Muscle layer of colon (tissue), 2 donors: Measurements from ENCODE around the gene CNTN5.

Experiments used
- H3K27ac ChIP-seq: one replicate; pipeline ENCODE4 v1.7.0; 2013; ENCODE audit warnings: low read depth, mild to moderate bottlenecking, low read length, moderate library complexity
- H3K27me3 ChIP-seq, 2 donors: one replicate each; pipeline ENCODE4 v1.7.0; 2013; ENCODE audit warnings: low read length in 2 of 2, mild to moderate bottlenecking in 2 of 2; ENCODE audit not compliant: insufficient read depth in 2 of 2, control insufficient read depth in 1 of 2
- H3K36me3 ChIP-seq: one replicate; pipeline ENCODE4 v1.7.0; 2013; ENCODE audit warnings: mild to moderate bottlenecking, low read length; ENCODE audit not compliant: insufficient read depth
- H3K4me1 ChIP-seq: one replicate; pipeline ENCODE4 v1.7.0; 2013; ENCODE audit warnings: mild to moderate bottlenecking, low read length; ENCODE audit not compliant: insufficient read depth
- H3K4me3 ChIP-seq, 2 donors: one replicate each; pipeline ENCODE4 v1.7.0; 2013; ENCODE audit warnings: low read length in 2 of 2, low read depth in 1 of 2, mild to moderate bottlenecking in 1 of 2, moderate library complexity in 1 of 2
- H3K9ac ChIP-seq: one replicate; pipeline ENCODE4 v1.7.0; 2013; ENCODE audit warnings: low read length
- H3K9me3 ChIP-seq: one replicate; pipeline ENCODE4 v1.7.0; 2013; ENCODE audit warnings: mild to moderate bottlenecking, low read length
- donor health status: abdominal sarcoma.
- donor health status: Adenocarcinoma of cecum.

CNTN5 gene

GRCh38 chr11:100182927-100183326, 1162.2 kb downstream of the CNTN5 start:
- H3K9ac ChIP-seq = no peak overlapping the region
- H3K9me3 ChIP-seq = no peaks in the 10 kb centered on the region
- H3K4me1 ChIP-seq = no peaks in the 10 kb centered on the region
- no peaks in the 10 kb centered on the region for H3K36me3 ChIP-seq
- no peak overlapping the region for H3K27ac ChIP-seq
- no peaks in the 10 kb centered on the region for H3K27me3 ChIP-seq
- no peak overlapping the region for H3K4me3 ChIP-seq

GRCh38 chr11:100185588-100185987, 1164.8 kb downstream of the CNTN5 start:
- Histone ChIP-seq H3K9me3 (no peaks in the 10 kb centered on the region), H3K27ac (no peak overlapping the region), H3K9ac (no peak overlapping the region), H3K4me1 (no peaks in the 10 kb centered on the region), H3K36me3 (no peaks in the 10 kb centered on the region), H3K4me3 (no peak overlapping the region), H3K27me3 (no peaks in the 10 kb centered on the region)

GRCh38 chr11:100188137-100188783, 1167.5 kb downstream of the CNTN5 start:
- Histone ChIP-seq H3K4me1 (no peaks in the 10 kb centered on the region), H3K9ac (no peak overlapping the region), H3K9me3 (no peaks in the 10 kb centered on the region), H3K27me3 (no peaks in the 10 kb centered on the region), H3K4me3 (no peak overlapping the region), H3K27ac (no peak overlapping the region), H3K36me3 (no peaks in the 10 kb centered on the region)

- Histone ChIP-seq H3K9me3 (no peaks in the 10 kb centered on the region), H3K9ac (no peak overlapping the region), H3K27me3 (no peaks in the 10 kb centered on the region)
Observed at GRCh38 chr11:100190395-100190794, 1169.6 kb downstream of the CNTN5 start.

GRCh38 chr11:100192181-100192580, 1171.4 kb downstream of the CNTN5 start:
- Histone ChIP-seq H3K36me3 (no peaks in the 10 kb centered on the region), H3K4me1 (no peaks in the 10 kb centered on the region), H3K9me3 (no peaks in the 10 kb centered on the region), H3K4me3 (no peak overlapping the region), H3K27me3 (no peaks in the 10 kb centered on the region), H3K27ac (no peak overlapping the region), H3K9ac (no peak overlapping the region)

More at GRCh38 chr11:100190395-100190794, 1169.6 kb downstream of the CNTN5 start:
- Histone ChIP-seq H3K36me3 (no peaks in the 10 kb centered on the region), H3K27ac (no peak overlapping the region), H3K4me1 (no peaks in the 10 kb centered on the region), H3K4me3 (no peak overlapping the region)

- no peaks in the 10 kb centered on the region for H3K9me3 ChIP-seq
- no peak overlapping the region for H3K27ac ChIP-seq
- no peaks in the 10 kb centered on the region for H3K4me1 ChIP-seq
- no peaks in the 10 kb centered on the region for H3K36me3 ChIP-seq
- H3K4me3 ChIP-seq = no peak overlapping the region
- H3K27me3 ChIP-seq = no peaks in the 10 kb centered on the region
- no peak overlapping the region for H3K9ac ChIP-seq
Observed at GRCh38 chr11:100203789-100204188, 1183.0 kb downstream of the CNTN5 start.

GRCh38 chr11:100205926-100206325, 1185.2 kb downstream of the CNTN5 start:
- Histone ChIP-seq H3K4me1 (no peaks in the 10 kb centered on the region), H3K4me3 (no peak overlapping the region), H3K36me3 (no peaks in the 10 kb centered on the region), H3K27ac (no peak overlapping the region), H3K9me3 (no peaks in the 10 kb centered on the region), H3K27me3 (no peaks in the 10 kb centered on the region), H3K9ac (no peak overlapping the region)

GRCh38 chr11:100208207-100208606, 1187.5 kb downstream of the CNTN5 start:
- Histone ChIP-seq H3K27ac (no peak overlapping the region), H3K9me3 (no peaks in the 10 kb centered on the region), H3K27me3 (no peaks in the 10 kb centered on the region), H3K4me3 (no peak overlapping the region), H3K36me3 (no peaks in the 10 kb centered on the region), H3K4me1 (no peaks in the 10 kb centered on the region), H3K9ac (no peak overlapping the region)

- Histone ChIP-seq H3K27me3 (no peaks in the 10 kb centered on the region), H3K4me1 (no peaks in the 10 kb centered on the region), H3K9me3 (no peaks in the 10 kb centered on the region), H3K9ac (no peak overlapping the region), H3K36me3 (no peaks in the 10 kb centered on the region), H3K4me3 (no peak overlapping the region), H3K27ac (no peak overlapping the region)
Observed at GRCh38 chr11:100214791-100215190, 1194.0 kb downstream of the CNTN5 start.

- H3K4me3 ChIP-seq = no peak overlapping the region
- H3K9ac ChIP-seq = no peak overlapping the region
Observed at GRCh38 chr11:100220801-100221200, 1200.1 kb downstream of the CNTN5 start.

GRCh38 chr11:100221791-100222190, 1201.0 kb downstream of the CNTN5 start:
- no peaks in the 10 kb centered on the region for H3K9me3 ChIP-seq
- H3K4me3 ChIP-seq = no peak overlapping the region

More at GRCh38 chr11:100220801-100221200, 1200.1 kb downstream of the CNTN5 start:
- no peaks in the 10 kb centered on the region for H3K36me3 ChIP-seq
- H3K27ac ChIP-seq = no peak overlapping the region
- H3K9me3 ChIP-seq = no peaks in the 10 kb centered on the region
- H3K27me3 ChIP-seq = no peaks in the 10 kb centered on the region
- H3K4me1 ChIP-seq = peaks cover 17% of the 10 kb centered on the region

GRCh38 chr11:100224541-100225034, 1203.8 kb downstream of the CNTN5 start:
- no peak overlapping the region for H3K4me3 ChIP-seq

More at GRCh38 chr11:100221791-100222190, 1201.0 kb downstream of the CNTN5 start:
- no peak overlapping the region for H3K27ac ChIP-seq
- H3K4me1 ChIP-seq = peaks cover 17% of the 10 kb centered on the region
- H3K9ac ChIP-seq = no peak overlapping the region
- H3K36me3 ChIP-seq = no peaks in the 10 kb centered on the region
- H3K27me3 ChIP-seq = no peaks in the 10 kb centered on the region

More at GRCh38 chr11:100224541-100225034, 1203.8 kb downstream of the CNTN5 start:
- Histone ChIP-seq H3K4me1 (peaks cover 17% of the 10 kb centered on the region), H3K36me3 (no peaks in the 10 kb centered on the region), H3K9ac (no peak overlapping the region), H3K9me3 (no peaks in the 10 kb centered on the region), H3K27ac (no peak overlapping the region), H3K27me3 (no peaks in the 10 kb centered on the region)
